Stimulated activated naive CD8-positive, alpha-beta T cell treated with anti-CD3 and anti-CD28 coated beads, Interleukin-15, amount 100 ng/mL, for 72 hours (primary cell): ENCODE results near the gene SRL.
"Not testable (repeated sequence)": the region's sequence is repeated elsewhere in the genome, so short reads cannot be mapped to it uniquely, and the experiment has no call there.

Experiments
- ATAC-seq: fragments of 150-1000 bp; cut with Tn5 transposase; 2 replicates; pipeline ENCODE4 v1.10.0; 2021; ENCODE audit warnings: mild to moderate bottlenecking, moderate library complexity
- DNase-seq, 2 donors: peaks; one replicate each; pipeline ENCODE4 v3.0.0; 2021 to 2022
- H3K27ac Mint-ChIP-seq, 2 donors: one replicate each; pipeline ENCODE4 v1.8.0; 2022; ENCODE audit warnings: mild to moderate bottlenecking in 2 of 2, mixed read lengths in 2 of 2, moderate library complexity in 2 of 2
- H3K27me3 Mint-ChIP-seq: one replicate; pipeline ENCODE4 v1.8.0; 2022; ENCODE audit warnings: mixed read lengths
- H3K4me1 Mint-ChIP-seq: one replicate; pipeline ENCODE4 v1.8.0; 2022; ENCODE audit warnings: mild to moderate bottlenecking, mixed read lengths
- H3K4me3 Mint-ChIP-seq, 2 donors: one replicate each; pipeline ENCODE4 v1.8.0; 2022; ENCODE audit warnings: mild to moderate bottlenecking in 2 of 2, mixed read lengths in 2 of 2, moderate library complexity in 1 of 2
- H3K9me3 Mint-ChIP-seq, 2 donors: one replicate each; pipeline ENCODE4 v1.8.0; 2022; ENCODE audit warnings: mixed read lengths in 2 of 2

Gene SRL

GRCh38 chr16:4179763-4180260 is 62.1 kb downstream of the SRL start:
- DNase-seq (no peak), ATAC-seq (no peak)
- Mint-ChIP-seq H3K4me3 (no peak overlapping the region), H3K27me3 (peaks cover 10% of the 10 kb centered on the region), H3K4me1 (peaks cover 15% of the 10 kb centered on the region), H3K9me3 (no peaks in the 10 kb centered on the region), H3K27ac (no peak overlapping the region)

- Mint-ChIP-seq H3K9me3 (no peaks in the 10 kb centered on the region), H3K27me3 (peaks cover 6% of the 10 kb centered on the region), H3K27ac (no peak overlapping the region), H3K4me1 (peaks cover 9% of the 10 kb centered on the region), H3K4me3 (no peak overlapping the region)
- DNase-seq = no peak
- no peak for ATAC-seq
These were observed 62.9 kb downstream of the SRL start for GRCh38 chr16:4179020-4179419.

GRCh38 chr16:4178468-4179010 is 63.3 kb downstream of the SRL start:
- no peaks in the 10 kb centered on the region for H3K9me3 Mint-ChIP-seq
- no peak overlapping the region for H3K27ac Mint-ChIP-seq
- peaks cover 6% of the 10 kb centered on the region for H3K4me1 Mint-ChIP-seq
- DNase-seq (no peak), ATAC-seq (no peak)
- H3K4me3 Mint-ChIP-seq = no peak overlapping the region
- peaks cover 6% of the 10 kb centered on the region for H3K27me3 Mint-ChIP-seq

- DNase-seq = no peak
- ATAC-seq = no peak
- Mint-ChIP-seq H3K9me3 (no peaks in the 10 kb centered on the region), H3K4me3 (no peak overlapping the region), H3K4me1 (no peaks in the 10 kb centered on the region), H3K27me3 (peaks cover 6% of the 10 kb centered on the region), H3K27ac (no peak overlapping the region)
These were observed 64.9 kb downstream of the SRL start for GRCh38 chr16:4176906-4177417.

GRCh38 chr16:4175849-4176248 is 66.0 kb downstream of the SRL start:
- Mint-ChIP-seq H3K4me3 (no peak overlapping the region), H3K27me3 (no peaks in the 10 kb centered on the region)

GRCh38 chr16:4172070-4172469 is 69.8 kb downstream of the SRL start:
- H3K4me3 Mint-ChIP-seq = no peak overlapping the region
- H3K27ac Mint-ChIP-seq = no peak overlapping the region
- H3K4me1 Mint-ChIP-seq = no peaks in the 10 kb centered on the region
- no peak for DNase-seq
- ATAC-seq = no peak
- H3K27me3 Mint-ChIP-seq = no peaks in the 10 kb centered on the region
- H3K9me3 Mint-ChIP-seq = no peaks in the 10 kb centered on the region

More at GRCh38 chr16:4175849-4176248, 66.0 kb downstream of the SRL start:
- Mint-ChIP-seq H3K27ac (no peak overlapping the region), H3K9me3 (no peaks in the 10 kb centered on the region), H3K4me1 (no peaks in the 10 kb centered on the region)
- DNase-seq (no peak), ATAC-seq (no peak)

GRCh38 chr16:4169415-4169814 is 72.5 kb downstream of the SRL start:
- ATAC-seq = no peak
- Mint-ChIP-seq H3K4me3 (no peak overlapping the region), H3K27ac (no peak overlapping the region), H3K9me3 (no peaks in the 10 kb centered on the region), H3K4me1 (no peaks in the 10 kb centered on the region), H3K27me3 (no peaks in the 10 kb centered on the region)
- no peak for DNase-seq

- Mint-ChIP-seq H3K9me3 (no peaks in the 10 kb centered on the region), H3K4me3 (no peak overlapping the region), H3K4me1 (no peaks in the 10 kb centered on the region), H3K27me3 (no peaks in the 10 kb centered on the region), H3K27ac (no peak overlapping the region)
- ATAC-seq (no peak), DNase-seq (no peak)
These were observed 75.1 kb downstream of the SRL start for GRCh38 chr16:4166821-4167220.

GRCh38 chr16:4160658-4161430 is 81.0 kb downstream of the SRL start:
- no peak overlapping the region for H3K27ac Mint-ChIP-seq
- ATAC-seq (no peak), DNase-seq (no peak)
- no peaks in the 10 kb centered on the region for H3K4me1 Mint-ChIP-seq
- no peak overlapping the region for H3K4me3 Mint-ChIP-seq
- H3K9me3 Mint-ChIP-seq = no peaks in the 10 kb centered on the region
- H3K27me3 Mint-ChIP-seq = peaks cover 6% of the 10 kb centered on the region

- Mint-ChIP-seq H3K9me3 (no peaks in the 10 kb centered on the region), H3K4me3 (no peak overlapping the region), H3K27ac (no peak overlapping the region), H3K4me1 (no peaks in the 10 kb centered on the region), H3K27me3 (peaks cover 13% of the 10 kb centered on the region)
- ATAC-seq (no peak), DNase-seq (no peak)
These were observed 82.2 kb downstream of the SRL start for GRCh38 chr16:4159726-4160125.

- Mint-ChIP-seq H3K27me3 (peaks cover 13% of the 10 kb centered on the region), H3K9me3 (no peaks in the 10 kb centered on the region), H3K4me1 (no peaks in the 10 kb centered on the region), H3K27ac (peak overlapping the region in 1 of 2 donors; percentile 33), H3K4me3 (no peak overlapping the region)
- ATAC-seq (no peak), DNase-seq (no peak)
These were observed 83.5 kb downstream of the SRL start for GRCh38 chr16:4158143-4159093.

- no peak for ATAC-seq
- Mint-ChIP-seq H3K4me3 (no peak overlapping the region), H3K27ac (no peak overlapping the region)
These were observed 84.5 kb downstream of the SRL start for GRCh38 chr16:4157376-4157825.

GRCh38 chr16:4156503-4156902 is 85.4 kb downstream of the SRL start:
- not testable (repeated sequence) for DNase-seq, H3K4me3 Mint-ChIP-seq, ATAC-seq, H3K4me1 Mint-ChIP-seq, H3K27ac Mint-ChIP-seq, H3K9me3 Mint-ChIP-seq
- peaks cover 13% of the 10 kb centered on the region for H3K27me3 Mint-ChIP-seq

More at GRCh38 chr16:4157376-4157825, 84.5 kb downstream of the SRL start:
- DNase-seq = no peak
- no peaks in the 10 kb centered on the region for H3K9me3 Mint-ChIP-seq
- no peaks in the 10 kb centered on the region for H3K4me1 Mint-ChIP-seq
- H3K27me3 Mint-ChIP-seq = peaks cover 13% of the 10 kb centered on the region

- ATAC-seq, DNase-seq, H3K4me1 Mint-ChIP-seq, H3K27ac Mint-ChIP-seq, H3K4me3 Mint-ChIP-seq, H3K9me3 Mint-ChIP-seq: not testable (repeated sequence)
- H3K27me3 Mint-ChIP-seq = peaks cover 13% of the 10 kb centered on the region
These were observed 88.5 kb downstream of the SRL start for GRCh38 chr16:4153364-4153763.

- peaks cover 20% of the 10 kb centered on the region for H3K27me3 Mint-ChIP-seq
- H3K9me3 Mint-ChIP-seq = no peaks in the 10 kb centered on the region
- no peak for ATAC-seq
These were observed 89.6 kb downstream of the SRL start for GRCh38 chr16:4152267-4152666.

More at GRCh38 chr16:4152267-4152666, 89.6 kb downstream of the SRL start:
- H3K4me1 Mint-ChIP-seq = no peaks in the 10 kb centered on the region
- no peak overlapping the region for H3K4me3 Mint-ChIP-seq
- no peak overlapping the region for H3K27ac Mint-ChIP-seq
- no peak for DNase-seq
